IMR-90 (cell line): ENCODE measurements around the gene C1orf116. TPM values are rescaled to one million over a fixed set of nuclear protein-coding genes. Genes with fewer than 3 reads are reported as not detected.

ENCODE experiments used
- ATAC-seq: fragments of 200-7000 bp; cut with Tn5 transposase; 2 replicates; pipeline ENCODE4 v1.9.1; 2020; ENCODE audit warnings: low read depth, mild to moderate bottlenecking, moderate library complexity
- BruUV-seq: library from RNA; stranded (reverse); fragments of 400-500 nt; replicated peaks from 2 replicates; lab custom pipeline; 2021; lab: Mats Ljungman, UMichigan
- CTCF ChIA-PET: fragments of 300-600 bp; formaldehyde crosslinking; extraction: SDS; loops from one replicate; lab custom pipeline; 2021; ENCODE audit warnings: antibody characterized with exemption; lab: Yijun Ruan, JAX
- POLR2A ChIA-PET: fragments of 300-600 bp; sonication (Branson Sonifier 250); formaldehyde crosslinking; loops from one replicate; lab custom pipeline; 2022; ENCODE audit warnings: antibody characterized with exemption; ENCODE audit not compliant: unreplicated experiment; lab: Charles Lee
- DNase-seq: peaks from one replicate; pipeline ENCODE4 v3.0.0; 2013
- H2AFZ ChIP-seq: replicated peaks from 2 replicates; pipeline ENCODE3; 2013; ENCODE audit warnings: low read length, mild to moderate bottlenecking; ENCODE audit not compliant: poor library complexity
- H2AK5ac ChIP-seq: 2 replicates; pipeline ENCODE4 v1.6.1; 2013; ENCODE audit warnings: low read depth, low read length, inconsistent platforms
- H2AK9ac ChIP-seq: replicated peaks from 2 replicates; pipeline ENCODE3; 2013; ENCODE audit warnings: mild to moderate bottlenecking, low read depth, low read length, moderate library complexity; ENCODE audit not compliant: poor library complexity
- H2BK120ac ChIP-seq: 2 replicates; pipeline ENCODE4 v1.6.1; 2013; ENCODE audit warnings: low read depth, low read length, inconsistent platforms
- H2BK15ac ChIP-seq: 3 replicates; pipeline ENCODE4 v1.6.1; 2013; ENCODE audit warnings: low read depth, low read length, inconsistent platforms
- H2BK20ac ChIP-seq: 2 replicates; pipeline ENCODE4 v1.6.1; 2013; ENCODE audit warnings: low read depth, mild to moderate bottlenecking, inconsistent platforms, low read length, moderate library complexity
- H2BK5ac ChIP-seq: 2 replicates; pipeline ENCODE4 v1.6.1; 2013; ENCODE audit warnings: mild to moderate bottlenecking, low read depth, low read length, inconsistent platforms; ENCODE audit not compliant: poor library complexity, severe bottlenecking
- H3K14ac ChIP-seq: replicated peaks from 2 replicates; pipeline ENCODE4 v1.6.1; 2013; ENCODE audit warnings: low read depth, low read length, inconsistent platforms
- H3K18ac ChIP-seq: 2 replicates; pipeline ENCODE4 v1.6.1; 2013; ENCODE audit warnings: low read depth, low read length, control low read depth
- H3K23ac ChIP-seq: 2 replicates; pipeline ENCODE4 v1.6.1; 2013; ENCODE audit warnings: low read depth, low read length, inconsistent platforms
- H3K27ac ChIP-seq: 2 replicates; pipeline ENCODE4 v1.5.1; 2013; ENCODE audit warnings: mild to moderate bottlenecking, control low read depth, low read length; ENCODE audit not compliant: insufficient read depth
- H3K27me3 ChIP-seq: 2 replicates; pipeline ENCODE4 v1.6.1; 2013; ENCODE audit warnings: low read length; ENCODE audit not compliant: control insufficient read depth, insufficient read depth
- H3K36me3 ChIP-seq: 2 replicates; pipeline ENCODE4 v1.6.1; 2013; ENCODE audit warnings: low read length, mixed read lengths; ENCODE audit not compliant: control insufficient read depth, insufficient read depth
- H3K4ac ChIP-seq: 2 replicates; pipeline ENCODE4 v1.6.1; 2013; ENCODE audit warnings: low read depth, low read length, inconsistent platforms
- H3K4me1 ChIP-seq: 2 replicates; pipeline ENCODE4 v1.6.1; 2013; ENCODE audit warnings: low read length, mixed read lengths; ENCODE audit not compliant: control insufficient read depth, insufficient read depth
- H3K4me2 ChIP-seq: 2 replicates; pipeline ENCODE4 v1.6.1; 2013; ENCODE audit warnings: low read depth, mild to moderate bottlenecking, control low read depth, low read length, moderate library complexity
- H3K4me3 ChIP-seq: 2 replicates; pipeline ENCODE4 v1.5.1; 2013; ENCODE audit warnings: low read depth, mild to moderate bottlenecking, control low read depth, low read length, moderate library complexity; ENCODE audit not compliant: insufficient read depth
- H3K56ac ChIP-seq: 2 replicates; pipeline ENCODE4 v1.6.1; 2013; ENCODE audit warnings: low read length, inconsistent platforms; ENCODE audit not compliant: insufficient read depth; ENCODE audit errors: extremely low read depth
- H3K79me1 ChIP-seq, 2 experiments: 2 replicates each; pipeline ENCODE4 v1.6.1; 2013; ENCODE audit warnings: low read length in 2 of 2, inconsistent platforms in 1 of 2, low read depth in 1 of 2
- H3K9ac ChIP-seq: 2 replicates; pipeline ENCODE4 v1.6.1; 2013; ENCODE audit warnings: low read depth, low read length, control low read depth
- H3K9me1 ChIP-seq: 2 replicates; pipeline ENCODE4 v1.6.1; 2013; ENCODE audit warnings: low read length, inconsistent platforms; ENCODE audit not compliant: insufficient read depth
- H3K9me3 ChIP-seq: 2 replicates; pipeline ENCODE4 v1.6.1; 2013; ENCODE audit warnings: low read length; ENCODE audit not compliant: control insufficient read depth, insufficient read depth
- H4K20me1 ChIP-seq: 2 replicates; pipeline ENCODE4 v1.6.1; 2013; ENCODE audit warnings: low read length, inconsistent platforms; ENCODE audit not compliant: insufficient read depth
- H4K5ac ChIP-seq: 2 replicates; pipeline ENCODE4 v1.6.1; 2013; ENCODE audit warnings: mild to moderate bottlenecking, low read depth, low read length, control low read depth
- H4K8ac ChIP-seq, 2 experiments: 2 replicates each; pipeline ENCODE4 v1.6.1; 2013; ENCODE audit warnings: low read depth in 2 of 2, low read length in 2 of 2, control low read depth in 1 of 2, inconsistent platforms in 1 of 2
- H4K91ac ChIP-seq: 2 replicates; pipeline ENCODE4 v1.6.1; 2013; ENCODE audit warnings: low read depth, low read length, inconsistent platforms; ENCODE audit not compliant: insufficient read depth
- CEBPB ChIP-seq: IDR thresholded peaks from 2 replicates; pipeline ENCODE4 v1.6.1; 2012; ENCODE audit warnings: low read depth, low read length, improper control_type of control experiment
- CHD1 ChIP-seq: IDR thresholded peaks from 2 replicates; pipeline ENCODE4 v1.6.1; 2012; ENCODE audit warnings: low read depth, low read length, improper control_type of control experiment
- NFE2L2 ChIP-seq: fragments of 150-350 bp; IDR thresholded peaks from 2 replicates; pipeline ENCODE4 v1.6.1; 2016; ENCODE audit warnings: low read depth, mild to moderate bottlenecking, low read length
- RAD21 ChIP-seq: IDR thresholded peaks from 2 replicates; pipeline ENCODE4 v1.6.1; 2012; ENCODE audit warnings: low read length, improper control_type of control experiment
- RFX5 ChIP-seq: IDR thresholded peaks from 2 replicates; pipeline ENCODE4 v1.8.0; 2012; ENCODE audit warnings: low read depth, mild to moderate bottlenecking, low read length, moderate library complexity
- SMC3 ChIP-seq: fragments of 150-350 bp; IDR thresholded peaks from 2 replicates; pipeline ENCODE4 v1.6.1; 2016; ENCODE audit warnings: low read depth, mild to moderate bottlenecking, antibody characterized with exemption, low read length, moderate library complexity
- WGBS, 2 experiments: methylation state at CpG; one replicate each; pipeline versions ENCODE4 v1.1.5 to v1.1.7; 2013; ENCODE audit warnings: missing lambda C conversion rate in 2 of 2; ENCODE audit not compliant: insufficient read length in 1 of 2; ENCODE audit errors: extremely low coverage in 2 of 2; 5-methylcytosine and 5-hydroxymethylcytosine counted together
- dilution Hi-C: fragments of 300-500 bp; cut with HindIII; formaldehyde crosslinking; loops from one replicate; pipeline ENCODE4 v1.14.3; 2018; ENCODE audit warnings: low sequenced_read_pairs; ENCODE audit not compliant: unreplicated experiment
- in situ Hi-C: fragments of 300-500 bp; cut with MboI; formaldehyde crosslinking; loops from 3 replicates; pipeline ENCODE4 v1.14.3; 2019; ENCODE audit warnings: low sequenced_read_pairs, inconsistent platforms, mixed read lengths
- intact Hi-C: fragments of 100-400 bp; cut with micrococcal nuclease; formaldehyde crosslinking; loops from 2 replicates; pipeline ENCODE4 v1.10.0; 2022
- polyA plus RNA-seq, 3 experiments: library from polyadenylated mRNA; depleted of rRNA; stranded (reverse); fragments of >200 nt; gene quantifications; 2 replicates each; pipeline ENCODE4 v1.2.3, GENCODE V29; 2012; ENCODE audit warnings: low replicate concordance in 1 of 3
- total RNA-seq: library from RNA; depleted of rRNA; stranded (reverse); fragments of >200 nt; gene quantifications from 2 replicates; pipeline ENCODE4 v1.2.3, GENCODE V29; 2012
- TF ChIP-seq, protein P1 (sequence below): fragments of 150-350 bp; IDR thresholded peaks from 2 replicates; pipeline ENCODE4 v1.6.1; 2017; ENCODE audit warnings: mild to moderate bottlenecking, antibody characterized with exemption, low read length, low read depth
- TF ChIP-seq, protein P2 (sequence below): conservative IDR thresholded peaks from 2 replicates; pipeline ENCODE4 v1.5.1; 2012; ENCODE audit warnings: mild to moderate bottlenecking, low read depth, low read length, improper control_type of control experiment

Gene C1orf116
- total and polyA plus RNA-seq, 2 of the 4 experiments (the other 2 are of a cell fraction), result under 0.01 to 0.03 TPM

DNA sequence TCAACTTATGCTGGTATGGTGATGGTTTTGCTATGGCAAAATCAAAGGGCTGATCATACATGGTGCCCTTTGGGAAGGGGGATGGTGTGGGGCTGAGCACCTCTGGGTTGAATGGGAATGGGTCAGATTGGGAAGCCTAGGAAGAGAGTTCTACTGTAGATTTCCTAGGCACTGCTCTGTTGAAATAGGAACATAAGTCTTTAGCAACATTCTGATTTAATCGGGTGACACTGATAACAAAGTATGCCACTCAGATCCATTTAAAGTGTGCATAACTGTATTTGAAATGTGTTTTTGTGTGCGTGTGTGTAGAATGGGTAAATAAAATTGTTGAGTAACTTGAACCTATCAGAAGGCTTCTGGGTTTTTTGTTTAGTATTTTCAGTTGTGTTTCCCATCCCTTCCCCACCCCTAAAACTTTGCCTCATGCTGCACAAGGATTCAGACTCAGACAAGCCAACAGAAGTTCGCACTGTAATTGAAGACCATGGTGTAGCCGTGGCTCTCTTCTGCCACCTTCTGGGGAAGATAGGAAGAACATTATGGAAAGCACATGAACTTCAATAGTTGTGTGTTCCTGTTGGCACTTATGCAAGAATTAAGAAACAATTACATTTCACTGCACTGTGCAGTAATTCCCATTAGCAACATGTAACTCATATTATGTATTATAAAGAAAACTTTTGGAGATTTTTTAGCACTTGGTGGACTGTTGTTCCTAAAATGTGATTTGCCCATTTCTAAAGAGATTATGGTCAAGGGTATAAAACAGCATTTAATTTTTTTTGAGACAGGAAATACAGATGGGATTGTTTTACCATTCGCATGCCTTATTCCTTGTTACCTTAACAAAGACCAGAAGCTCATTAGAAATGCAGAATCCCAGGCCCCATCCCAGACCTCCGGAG is 45.2 kb upstream of the C1orf116 start:
- H3K18ac ChIP-seq, result no peak overlapping the region
- no peak overlapping the region for H2AK9ac ChIP-seq
- H4K5ac ChIP-seq, result no peak overlapping the region
- no peak overlapping the region for H3K23ac ChIP-seq
- H3K9me3 ChIP-seq, result no peaks in the 10 kb centered on the region
- H3K27ac ChIP-seq, result no peak overlapping the region
- no peak overlapping the region for H3K14ac ChIP-seq
- intact Hi-C loops, result loop anchor here (2.0 to 10.0 kb wide), 6 partner anchors 27 to 470 kb away; partner anchors contain the start of gene YOD1
- H3K4ac ChIP-seq, result no peak overlapping the region
- no peak overlapping the region for H4K8ac ChIP-seq
- ATAC-seq (peak; percentile 99), DNase-seq (peak; percentile 77)
- no peaks in the 10 kb centered on the region for H4K20me1 ChIP-seq
- H3K36me3 ChIP-seq, result no peaks in the 10 kb centered on the region
- no peak overlapping the region for H2AK5ac ChIP-seq
- no peak overlapping the region for H3K9ac ChIP-seq
- TF ChIP-seq SMC3, result peak; percentile 73
- no peak for TF ChIP-seq CHD1
- peak; percentile 89 for TF ChIP-seq RAD21
- TF ChIP-seq, protein P1, sequence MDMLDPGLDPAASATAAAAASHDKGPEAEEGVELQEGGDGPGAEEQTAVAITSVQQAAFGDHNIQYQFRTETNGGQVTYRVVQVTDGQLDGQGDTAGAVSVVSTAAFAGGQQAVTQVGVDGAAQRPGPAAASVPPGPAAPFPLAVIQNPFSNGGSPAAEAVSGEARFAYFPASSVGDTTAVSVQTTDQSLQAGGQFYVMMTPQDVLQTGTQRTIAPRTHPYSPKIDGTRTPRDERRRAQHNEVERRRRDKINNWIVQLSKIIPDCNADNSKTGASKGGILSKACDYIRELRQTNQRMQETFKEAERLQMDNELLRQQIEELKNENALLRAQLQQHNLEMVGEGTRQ, result no peak
- TF ChIP-seq RFX5, result no peak
- TF ChIP-seq CEBPB, result 0 out of 2 replicates have a peak, but pooled peaks have one; percentile 31
- TF ChIP-seq, protein P2, sequence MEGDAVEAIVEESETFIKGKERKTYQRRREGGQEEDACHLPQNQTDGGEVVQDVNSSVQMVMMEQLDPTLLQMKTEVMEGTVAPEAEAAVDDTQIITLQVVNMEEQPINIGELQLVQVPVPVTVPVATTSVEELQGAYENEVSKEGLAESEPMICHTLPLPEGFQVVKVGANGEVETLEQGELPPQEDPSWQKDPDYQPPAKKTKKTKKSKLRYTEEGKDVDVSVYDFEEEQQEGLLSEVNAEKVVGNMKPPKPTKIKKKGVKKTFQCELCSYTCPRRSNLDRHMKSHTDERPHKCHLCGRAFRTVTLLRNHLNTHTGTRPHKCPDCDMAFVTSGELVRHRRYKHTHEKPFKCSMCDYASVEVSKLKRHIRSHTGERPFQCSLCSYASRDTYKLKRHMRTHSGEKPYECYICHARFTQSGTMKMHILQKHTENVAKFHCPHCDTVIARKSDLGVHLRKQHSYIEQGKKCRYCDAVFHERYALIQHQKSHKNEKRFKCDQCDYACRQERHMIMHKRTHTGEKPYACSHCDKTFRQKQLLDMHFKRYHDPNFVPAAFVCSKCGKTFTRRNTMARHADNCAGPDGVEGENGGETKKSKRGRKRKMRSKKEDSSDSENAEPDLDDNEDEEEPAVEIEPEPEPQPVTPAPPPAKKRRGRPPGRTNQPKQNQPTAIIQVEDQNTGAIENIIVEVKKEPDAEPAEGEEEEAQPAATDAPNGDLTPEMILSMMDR, result peak; percentile 91
- TF ChIP-seq NFE2L2, result no peak
- no peak overlapping the region for H2BK120ac ChIP-seq
- no peaks in the 10 kb centered on the region for H3K9me1 ChIP-seq
- H2BK20ac ChIP-seq, result no peak overlapping the region
- no peak overlapping the region for H2BK5ac ChIP-seq
- H3K27me3 ChIP-seq, result peaks cover 6% of the 10 kb centered on the region
- BruUV-seq, result no TSS peak
- in situ Hi-C loops, result loop anchor here (5.0 kb wide), 1 partner anchor 50 kb away; no protein-coding TSS in a partner anchor
- H4K91ac ChIP-seq, result no peak overlapping the region
- CTCF ChIA-PET, result interaction anchor here (0.8 kb wide), 1 partner anchor 96 kb away, joined by 3 read pairs; no protein-coding TSS in a partner anchor
- H3K56ac ChIP-seq, result no peak overlapping the region
- dilution Hi-C loops, result no loop called here
- 80 to 100% methylated on average over 1 of the region's 6 CpGs for WGBS, 2 experiments
- no peak overlapping the region for H3K4me3 ChIP-seq
- no peak overlapping the region for H2AFZ ChIP-seq
- POLR2A ChIA-PET, result no interaction called here
- H2BK15ac ChIP-seq, result no peak overlapping the region
- H3K79me1 ChIP-seq, result no peaks in the 10 kb centered on the region
- H3K4me2 ChIP-seq, result no peak overlapping the region
- no peaks in the 10 kb centered on the region for H3K4me1 ChIP-seq
